Esophagus muscularis mucosa (tissue), 4 donors: ENCODE measurements around the gene XRCC4. TPM values are rescaled to one million over a fixed set of nuclear protein-coding genes. Genes with fewer than 3 reads are reported as not detected.

ENCODE experiments used
- DNase-seq: peaks from one replicate; pipeline ENCODE4 v3.0.0-alpha.2; 2017; ENCODE audit errors: extremely low spot score
- H3K27ac ChIP-seq, 4 donors: fragments of 200-600 bp; sonication (generic); replicated peaks in 1 of 4; 1 replicate in 3 of 4; 2 replicates in 1 of 4; pipeline ENCODE4 v1.5.1; 2016 to 2019; ENCODE audit warnings: mild to moderate bottlenecking in 1 of 4
- H3K27me3 ChIP-seq, 4 donors: fragments of 200-600 bp; sonication (generic); one replicate each; pipeline versions ENCODE4 v1.5.1 to v1.6.0; 2016 to 2019
- H3K36me3 ChIP-seq, 4 donors: fragments of 200-600 bp; sonication (generic); one replicate each; pipeline ENCODE4 v1.5.1; 2016 to 2019
- H3K4me1 ChIP-seq, 4 donors: fragments of 200-600 bp; sonication (generic); one replicate each; pipeline ENCODE4 v1.5.1; 2016 to 2019
- H3K4me3 ChIP-seq, 4 donors: fragments of 200-600 bp; sonication (generic); 1 replicate in 2 of 4; 2 replicates in 2 of 4; pipeline ENCODE4 v1.5.1; 2016 to 2019; ENCODE audit warnings: mild to moderate bottlenecking in 4 of 4, moderate library complexity in 1 of 4
- H3K9me3 ChIP-seq, 4 donors: fragments of 200-600 bp; sonication (generic); 1 replicate in 3 of 4; 2 replicates in 1 of 4; pipeline ENCODE4 v1.5.1; 2016 to 2019
- EP300 ChIP-seq: sonication (generic); formaldehyde crosslinking; IDR thresholded peaks from one replicate; pipeline ENCODE4 v1.6.1; 2017; ENCODE audit warnings: antibody characterized with exemption
- POLR2A ChIP-seq: fragments of 450-650 bp; IDR thresholded peaks from one replicate; pipeline ENCODE4 v1.6.1; 2017; ENCODE audit warnings: antibody characterized with exemption, moderate library complexity, mild to moderate bottlenecking, low read depth
- POLR2AphosphoS5 ChIP-seq, 2 donors: sonication (generic); formaldehyde crosslinking; IDR thresholded peaks; one replicate each; pipeline ENCODE4 v1.6.1; 2017; ENCODE audit warnings: antibody characterized with exemption in 2 of 2
- WGBS: methylation state at CpG from one replicate; pipeline ENCODE4 v1.1.5; 2018; 5-methylcytosine and 5-hydroxymethylcytosine counted together
- intact Hi-C: fragments of 100-400 bp; cut with DNase I; formaldehyde crosslinking; loops from one replicate; pipeline ENCODE4 v1.15.1; 2023
- total RNA-seq, 4 donors: library from RNA; depleted of rRNA; stranded (reverse); fragments of >200 nt; gene quantifications; one replicate each; pipeline versions ENCODE4 v1.1.0 to v1.2.1, GENCODE V29; 2016
- TF ChIP-seq, protein P1 (sequence below), 3 experiments: fragments of 200-600 bp in 2 of 3; fragments of 450-650 bp in 1 of 3; sonication (generic) in 2 of 3; IDR thresholded peaks; one replicate each; pipeline ENCODE4 v1.5.1; 2017 to 2019; ENCODE audit warnings: antibody characterized with exemption in 3 of 3, mild to moderate bottlenecking in 2 of 3, moderate library complexity in 1 of 3

Gene XRCC4
- total RNA-seq, 4 donors from 2014 or later = 4.5 to 7.1 (median 5.3) TPM

- Histone ChIP-seq H3K36me3 (no peaks in the 10 kb centered on the region), H3K4me3 (no peak overlapping the region), H3K9me3 (no peaks in the 10 kb centered on the region), H3K27ac (no peak overlapping the region), H3K4me1 (peaks cover 0 to 5% (median 0%) of the 10 kb centered on the region in 4 donors), H3K27me3 (no peaks in the 10 kb centered on the region)
- intact Hi-C loops = no loop called here
- TF ChIP-seq POLR2AphosphoS5 (IDR thresholded peaks at IDR 0.05) (no peak), POLR2A (no peak), EP300 (no peak)
- TF ChIP-seq, protein P1, sequence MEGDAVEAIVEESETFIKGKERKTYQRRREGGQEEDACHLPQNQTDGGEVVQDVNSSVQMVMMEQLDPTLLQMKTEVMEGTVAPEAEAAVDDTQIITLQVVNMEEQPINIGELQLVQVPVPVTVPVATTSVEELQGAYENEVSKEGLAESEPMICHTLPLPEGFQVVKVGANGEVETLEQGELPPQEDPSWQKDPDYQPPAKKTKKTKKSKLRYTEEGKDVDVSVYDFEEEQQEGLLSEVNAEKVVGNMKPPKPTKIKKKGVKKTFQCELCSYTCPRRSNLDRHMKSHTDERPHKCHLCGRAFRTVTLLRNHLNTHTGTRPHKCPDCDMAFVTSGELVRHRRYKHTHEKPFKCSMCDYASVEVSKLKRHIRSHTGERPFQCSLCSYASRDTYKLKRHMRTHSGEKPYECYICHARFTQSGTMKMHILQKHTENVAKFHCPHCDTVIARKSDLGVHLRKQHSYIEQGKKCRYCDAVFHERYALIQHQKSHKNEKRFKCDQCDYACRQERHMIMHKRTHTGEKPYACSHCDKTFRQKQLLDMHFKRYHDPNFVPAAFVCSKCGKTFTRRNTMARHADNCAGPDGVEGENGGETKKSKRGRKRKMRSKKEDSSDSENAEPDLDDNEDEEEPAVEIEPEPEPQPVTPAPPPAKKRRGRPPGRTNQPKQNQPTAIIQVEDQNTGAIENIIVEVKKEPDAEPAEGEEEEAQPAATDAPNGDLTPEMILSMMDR (IDR thresholded peaks at IDR 0.05) = no peak
- no peak for DNase-seq
Observed at GRCh38 chr5:83102364-83102980, 25.1 kb downstream of the XRCC4 start.

DNA sequence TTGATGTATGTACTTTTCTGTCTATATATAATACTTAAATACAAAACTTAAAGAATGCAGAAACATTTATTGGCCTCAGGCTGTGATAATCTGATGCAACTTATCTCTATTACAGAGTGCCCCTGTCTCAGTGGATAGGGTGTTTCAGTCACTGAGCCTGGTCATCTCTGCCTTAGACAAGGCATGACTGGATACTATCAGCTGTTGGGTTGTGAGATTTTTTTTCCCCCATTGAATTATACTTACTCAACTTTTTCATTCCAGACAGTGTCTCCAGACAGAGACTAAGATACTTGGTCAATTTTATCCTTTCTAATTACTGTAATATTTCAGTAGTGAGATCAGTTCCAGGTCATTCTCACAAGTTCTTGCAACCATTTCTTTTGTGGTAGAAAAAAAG is 26.7 kb downstream of the XRCC4 start:
- Histone ChIP-seq H3K36me3 (no peaks in the 10 kb centered on the region), H3K27ac (no peak overlapping the region), H3K4me1 (no peaks in the 10 kb centered on the region), H3K27me3 (no peaks in the 10 kb centered on the region), H3K4me3 (no peak overlapping the region), H3K9me3 (no peaks in the 10 kb centered on the region)
- TF ChIP-seq POLR2AphosphoS5 (IDR thresholded peaks at IDR 0.05) (no peak), POLR2A (no peak), EP300 (no peak)
- TF ChIP-seq, protein P1 (IDR thresholded peaks at IDR 0.05) = no peak
- no peak for DNase-seq
- intact Hi-C loops = no loop called here

DNA sequence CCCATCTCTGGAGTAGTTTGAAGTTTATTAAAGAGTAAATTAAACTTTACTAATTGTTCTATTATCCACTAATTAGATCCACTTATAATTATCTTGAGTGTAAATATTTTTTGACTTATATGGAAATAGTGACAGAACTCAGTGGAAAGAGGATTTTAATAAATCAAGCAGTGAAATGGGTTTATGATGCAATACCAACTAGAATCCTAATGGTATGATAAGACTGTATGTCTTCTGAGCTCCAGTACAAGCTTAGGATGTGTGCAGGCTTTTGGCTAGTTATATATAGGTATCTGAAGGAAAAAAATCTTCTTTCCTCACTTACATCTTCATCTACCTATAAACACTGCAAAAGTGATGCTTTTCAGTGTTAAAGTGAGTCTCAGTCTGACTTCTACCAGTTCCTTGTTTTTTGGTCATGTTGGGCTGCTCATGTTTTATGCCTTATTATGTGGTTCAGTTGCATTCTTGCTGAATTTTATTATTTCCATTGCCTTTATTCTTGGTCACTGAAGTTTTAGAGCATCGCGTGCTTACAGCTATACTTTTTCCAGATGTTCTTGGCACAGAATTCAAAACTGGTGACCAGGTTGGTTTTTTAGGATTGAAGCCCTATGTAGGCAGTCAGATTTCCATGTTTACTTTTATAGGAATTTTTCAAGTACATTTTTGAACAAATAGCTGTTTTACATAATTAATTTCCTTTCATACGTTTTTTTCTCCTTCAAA is 30.5 kb downstream of the XRCC4 start:
- DNase-seq = no peak
- Histone ChIP-seq H3K36me3 (no peaks in the 10 kb centered on the region), H3K4me3 (no peak overlapping the region), H3K27ac (no peak overlapping the region), H3K27me3 (no peaks in the 10 kb centered on the region), H3K9me3 (no peaks in the 10 kb centered on the region), H3K4me1 (no peaks in the 10 kb centered on the region)
- TF ChIP-seq POLR2A (no peak), EP300 (no peak), POLR2AphosphoS5 (IDR thresholded peaks at IDR 0.05) (no peak)
- TF ChIP-seq, protein P1 (IDR thresholded peaks at IDR 0.05) = no peak
- 91% methylated on average over 3 of the region's 3 CpGs for WGBS
- intact Hi-C loops = no loop called here

DNA sequence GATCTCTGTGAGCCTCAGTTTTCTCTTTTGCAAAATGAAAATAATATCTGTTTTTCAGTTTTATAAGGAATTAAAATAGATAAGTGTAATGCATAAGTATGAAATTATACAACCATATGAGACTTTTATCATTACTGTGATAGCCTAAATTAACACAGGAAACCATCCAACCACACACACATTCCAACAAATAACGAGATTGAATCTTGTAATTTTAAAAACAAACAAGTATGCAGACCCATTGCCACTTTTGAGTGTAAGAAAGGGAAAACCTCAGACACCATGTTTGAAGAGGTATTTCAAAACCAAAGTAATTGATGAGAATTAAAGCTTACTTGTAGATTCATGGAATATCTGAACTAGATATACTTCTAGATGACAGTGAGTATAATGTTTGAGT is 32.0 kb downstream of the XRCC4 start:
- H3K4me3 ChIP-seq = no peak overlapping the region
- H3K4me1 ChIP-seq = no peaks in the 10 kb centered on the region
- intact Hi-C loops = no loop called here
- no peak overlapping the region for H3K27ac ChIP-seq
- H3K9me3 ChIP-seq = no peaks in the 10 kb centered on the region
- TF ChIP-seq POLR2A = no peak
- TF ChIP-seq, protein P1 (IDR thresholded peaks at IDR 0.05) = no peak
- no peak for TF ChIP-seq POLR2AphosphoS5 (IDR thresholded peaks at IDR 0.05)
- TF ChIP-seq EP300 = no peak
- no peak for DNase-seq
- 93% methylated on average over 1 of the region's 1 CpG for WGBS
- H3K36me3 ChIP-seq = no peaks in the 10 kb centered on the region
- H3K27me3 ChIP-seq = no peaks in the 10 kb centered on the region
